PC-9 (cell line): Measurements from ENCODE around the gene FBXL17. TPM values are rescaled to one million over a fixed set of nuclear protein-coding genes. Genes with fewer than 3 reads are reported as not detected.
A peak's percentile ranks its signal among the peaks of the same experiment; 100 is the strongest.

ENCODE experiments used
- BruUV-seq: library from RNA; stranded (reverse); fragments of 400-500 nt; replicated peaks from 2 replicates; lab custom pipeline; 2021; lab: Mats Ljungman, UMichigan
- CTCF ChIA-PET: fragments of 300-600 bp; sonication (Branson Sonifier 250); formaldehyde crosslinking; loops from one replicate; lab custom pipeline; 2022; ENCODE audit warnings: antibody characterized with exemption; lab: Charles Lee
- POLR2A ChIA-PET: fragments of 300-600 bp; sonication (Branson Sonifier 250); formaldehyde crosslinking; loops from one replicate; lab custom pipeline; 2022; ENCODE audit warnings: antibody characterized with exemption; ENCODE audit not compliant: unreplicated experiment; lab: Charles Lee
- DNase-seq, 2 experiments: peaks; one replicate each; pipeline versions ENCODE4 v3.0.0 to v3.0.0-alpha.2; 2015 to 2022; ENCODE audit warnings: mixed read lengths in 1 of 2
- H2AFZ ChIP-seq: fragments of 200-600 bp; sonication (generic); 2 replicates; pipeline ENCODE4 v1.8.1; 2017; ENCODE audit warnings: antibody characterized with exemption
- H3F3A ChIP-seq: fragments of 200-600 bp; sonication (generic); 2 replicates; pipeline ENCODE4 v1.8.1; 2017; ENCODE audit warnings: antibody characterized with exemption, mild to moderate bottlenecking, low read depth; ENCODE audit not compliant: insufficient read depth
- H3K27ac ChIP-seq: fragments of 200-600 bp; sonication (generic); 2 replicates; pipeline ENCODE4 v1.6.1; 2016; ENCODE audit warnings: mixed run types
- H3K27me3 ChIP-seq: fragments of 200-600 bp; sonication (generic); 2 replicates; pipeline ENCODE4 v1.6.1; 2016; ENCODE audit warnings: low read depth, mixed run types; ENCODE audit not compliant: insufficient read depth
- H3K36me3 ChIP-seq: fragments of 200-600 bp; sonication (generic); 2 replicates; pipeline ENCODE4 v1.6.1; 2016; ENCODE audit warnings: low read depth, mixed run types
- H3K4me1 ChIP-seq: fragments of 200-600 bp; sonication (generic); replicated peaks from 2 replicates; pipeline ENCODE4 v1.6.1; 2016; ENCODE audit warnings: mixed run types; ENCODE audit not compliant: insufficient read depth
- H3K4me2 ChIP-seq: fragments of 200-600 bp; sonication (generic); 2 replicates; pipeline ENCODE4 v1.6.1; 2017; ENCODE audit warnings: mixed run types
- H3K4me3 ChIP-seq: fragments of 200-600 bp; sonication (generic); 2 replicates; pipeline ENCODE4 v1.6.1; 2016; ENCODE audit warnings: mixed run types
- H3K79me2 ChIP-seq: fragments of 200-600 bp; sonication (generic); 2 replicates; pipeline ENCODE4 v1.6.1; 2017; ENCODE audit warnings: low read depth, mixed run types
- H3K9me2 ChIP-seq: fragments of 200-600 bp; sonication (generic); 2 replicates; pipeline ENCODE4 v1.8.1; 2017; ENCODE audit warnings: mild to moderate bottlenecking; ENCODE audit not compliant: insufficient read depth
- H3K9me3 ChIP-seq: fragments of 200-600 bp; sonication (generic); 2 replicates; pipeline ENCODE4 v1.8.1; 2016; ENCODE audit warnings: low read depth; ENCODE audit not compliant: insufficient read depth
- H4K20me1 ChIP-seq: fragments of 200-600 bp; sonication (generic); 2 replicates; pipeline ENCODE4 v1.8.1; 2017; ENCODE audit not compliant: insufficient read depth
- EZH2 ChIP-seq: fragments of 200-600 bp; sonication (generic); IDR thresholded peaks from 2 replicates; pipeline ENCODE4 v1.8.0; 2017; ENCODE audit warnings: antibody characterized with exemption, low read depth
- intact Hi-C: fragments of 100-400 bp; cut with micrococcal nuclease; formaldehyde crosslinking; loops from one replicate; pipeline ENCODE4 v1.10.0; 2022; ENCODE audit not compliant: unreplicated experiment
- total RNA-seq: library from RNA; stranded (reverse); gene quantifications from 2 replicates; pipeline ENCODE4 v1.2.3, GENCODE V29; 2021
- TF ChIP-seq, protein P1 (sequence below): fragments of 200-600 bp; sonication (generic); conservative IDR thresholded peaks from 2 replicates; pipeline ENCODE4 v1.6.1; 2017; ENCODE audit warnings: mixed run types, antibody characterized with exemption, mild to moderate bottlenecking, moderate library complexity

The FBXL17 gene
- total RNA-seq, 1 experiment from 2014 or later = 19.5 TPM

DNA sequence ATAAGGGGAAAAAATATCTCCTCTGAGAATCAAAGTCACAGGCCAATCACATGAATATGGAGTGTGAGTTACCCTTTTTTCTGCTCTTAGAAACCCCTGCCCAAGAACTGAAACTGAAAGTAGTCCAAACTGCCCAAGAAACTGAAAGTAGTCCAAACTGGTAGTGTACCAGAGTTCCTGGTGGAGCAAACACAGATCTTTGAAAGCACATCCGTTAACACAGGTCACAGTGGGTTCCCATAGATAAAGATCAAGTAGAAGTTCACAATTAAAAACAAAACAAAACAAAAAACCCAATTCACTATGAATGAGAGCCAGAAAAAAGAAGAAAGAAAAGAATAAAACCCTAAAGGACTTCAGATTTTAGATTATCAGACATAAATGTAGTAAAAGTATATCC lies 378.7 kb downstream of the FBXL17 start:
- H3K9me3 ChIP-seq = no peaks in the 10 kb centered on the region
- H3K36me3 ChIP-seq = no peaks in the 10 kb centered on the region
- BruUV-seq = no TSS peak
- intact Hi-C loops = no loop called here
- TF ChIP-seq, protein P1, sequence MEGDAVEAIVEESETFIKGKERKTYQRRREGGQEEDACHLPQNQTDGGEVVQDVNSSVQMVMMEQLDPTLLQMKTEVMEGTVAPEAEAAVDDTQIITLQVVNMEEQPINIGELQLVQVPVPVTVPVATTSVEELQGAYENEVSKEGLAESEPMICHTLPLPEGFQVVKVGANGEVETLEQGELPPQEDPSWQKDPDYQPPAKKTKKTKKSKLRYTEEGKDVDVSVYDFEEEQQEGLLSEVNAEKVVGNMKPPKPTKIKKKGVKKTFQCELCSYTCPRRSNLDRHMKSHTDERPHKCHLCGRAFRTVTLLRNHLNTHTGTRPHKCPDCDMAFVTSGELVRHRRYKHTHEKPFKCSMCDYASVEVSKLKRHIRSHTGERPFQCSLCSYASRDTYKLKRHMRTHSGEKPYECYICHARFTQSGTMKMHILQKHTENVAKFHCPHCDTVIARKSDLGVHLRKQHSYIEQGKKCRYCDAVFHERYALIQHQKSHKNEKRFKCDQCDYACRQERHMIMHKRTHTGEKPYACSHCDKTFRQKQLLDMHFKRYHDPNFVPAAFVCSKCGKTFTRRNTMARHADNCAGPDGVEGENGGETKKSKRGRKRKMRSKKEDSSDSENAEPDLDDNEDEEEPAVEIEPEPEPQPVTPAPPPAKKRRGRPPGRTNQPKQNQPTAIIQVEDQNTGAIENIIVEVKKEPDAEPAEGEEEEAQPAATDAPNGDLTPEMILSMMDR = no peak
- TF ChIP-seq EZH2 = no peak
- POLR2A ChIA-PET = no interaction called here
- CTCF ChIA-PET = no interaction called here
- H4K20me1 ChIP-seq = no peaks in the 10 kb centered on the region
- H2AFZ ChIP-seq = no peak overlapping the region
- H3K27me3 ChIP-seq = no peaks in the 10 kb centered on the region
- no peak overlapping the region for H3K4me3 ChIP-seq
- no peak overlapping the region for H3K27ac ChIP-seq
- 0 out of 2 replicates have a peak, but pooled peaks cover 3% of the 10 kb centered on the region for H3K9me2 ChIP-seq
- no peaks in the 10 kb centered on the region for H3F3A ChIP-seq
- H3K4me1 ChIP-seq = no peaks in the 10 kb centered on the region
- no peak for DNase-seq
- H3K4me2 ChIP-seq = peak overlapping the region; percentile 32
- H3K79me2 ChIP-seq = no peaks in the 10 kb centered on the region

DNA sequence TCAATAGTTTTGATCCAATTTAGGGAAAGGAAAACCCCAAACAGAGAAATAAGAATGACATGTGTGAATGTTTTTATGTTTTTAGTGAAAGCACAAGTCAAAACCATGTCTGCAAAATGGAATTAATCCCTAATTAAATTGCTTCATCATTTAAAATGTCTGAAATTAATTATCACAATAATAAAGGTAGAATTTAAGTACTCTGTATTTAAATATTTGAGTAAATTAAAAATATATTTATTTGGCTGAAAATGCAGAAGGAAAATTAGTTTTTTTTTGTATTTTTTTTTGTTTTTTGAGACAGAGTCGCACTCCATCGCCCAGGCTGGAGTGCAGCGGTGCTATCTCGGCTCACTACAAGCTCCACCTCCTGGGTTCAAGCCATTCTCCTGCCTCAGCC lies 380.7 kb downstream of the FBXL17 start:
- H2AFZ ChIP-seq = no peak overlapping the region
- H3K4me3 ChIP-seq = no peak overlapping the region
- no peaks in the 10 kb centered on the region for H3K9me3 ChIP-seq
- H3F3A ChIP-seq = no peaks in the 10 kb centered on the region
- no peak overlapping the region for H3K4me2 ChIP-seq
- no peak overlapping the region for H3K27ac ChIP-seq
- no peaks in the 10 kb centered on the region for H3K79me2 ChIP-seq
- no peaks in the 10 kb centered on the region for H3K36me3 ChIP-seq
- no TSS peak for BruUV-seq
- intact Hi-C loops = no loop called here
- H3K4me1 ChIP-seq = no peaks in the 10 kb centered on the region
- no peak for DNase-seq
- ChIA-PET CTCF (no interaction called here), POLR2A (no interaction called here)
- TF ChIP-seq, protein P1 = no peak
- TF ChIP-seq EZH2 = no peak
- no peaks in the 10 kb centered on the region for H3K27me3 ChIP-seq
- no peaks in the 10 kb centered on the region; the same call in 1 of the 2 replicates for H4K20me1 ChIP-seq
- peaks cover 2% of the 10 kb centered on the region; the same call in 1 of the 2 replicates for H3K9me2 ChIP-seq

DNA sequence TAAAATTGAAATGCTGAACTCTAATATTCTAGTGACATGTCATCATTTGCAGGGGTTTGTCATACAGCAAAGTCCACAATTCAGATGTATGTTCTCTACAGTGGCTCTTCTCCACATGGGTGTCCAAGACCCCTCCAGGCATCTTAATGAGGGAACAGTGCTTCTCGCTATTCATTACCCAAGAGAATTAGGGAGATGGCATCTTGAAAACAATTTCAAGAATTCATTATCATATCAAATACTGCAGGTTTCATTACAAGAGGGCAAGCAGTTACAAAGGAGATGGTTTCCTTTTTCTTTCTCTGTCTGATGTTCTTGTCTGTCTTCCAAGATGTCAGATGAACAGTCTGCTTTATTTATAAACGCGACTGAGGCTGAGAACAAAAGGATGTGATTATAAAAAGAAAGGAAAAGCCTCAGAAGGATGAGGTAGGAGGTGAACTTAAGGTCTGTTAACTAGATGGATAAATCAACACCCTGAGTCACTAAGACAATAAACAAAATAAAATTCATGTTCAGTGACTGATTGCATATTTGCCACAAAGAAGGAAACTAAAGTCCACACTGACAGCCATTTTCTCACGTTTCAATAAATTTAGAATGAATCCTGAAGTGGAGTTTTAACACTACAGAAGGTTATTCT lies 384.4 kb downstream of the FBXL17 start:
- no peak overlapping the region for H3K4me2 ChIP-seq
- intact Hi-C loops = no loop called here
- H3K79me2 ChIP-seq = no peaks in the 10 kb centered on the region
- no peaks in the 10 kb centered on the region for H3K27me3 ChIP-seq
- H3K9me2 ChIP-seq = no peaks in the 10 kb centered on the region; the same call in 1 of the 2 replicates
- CTCF ChIA-PET = no interaction called here
- BruUV-seq = no TSS peak
- no peaks in the 10 kb centered on the region; the same call in 1 of the 2 replicates for H4K20me1 ChIP-seq
- no peaks in the 10 kb centered on the region for H3K9me3 ChIP-seq
- H3K27ac ChIP-seq = no peak overlapping the region
- H3K4me3 ChIP-seq = no peak overlapping the region
- no peaks in the 10 kb centered on the region; the same call in 1 of the 2 replicates for H3F3A ChIP-seq
- no peak for DNase-seq
- H3K4me1 ChIP-seq = no peaks in the 10 kb centered on the region
- TF ChIP-seq EZH2 = no peak
- TF ChIP-seq, protein P1 = no peak
- no peaks in the 10 kb centered on the region for H3K36me3 ChIP-seq
- POLR2A ChIA-PET = no interaction called here
- no peak overlapping the region for H2AFZ ChIP-seq
